ENCODE measurements around the gene USP17L11.
"Not testable (repeated sequence)": the region's sequence is repeated elsewhere in the genome, so short reads cannot be mapped to it uniquely, and the experiment has no call there.

The USP17L11 gene

GRCh38 chr4:9215105-9215504 is at the start of gene USP17L11:
Gene USP17L11, plus strand, starts transcription at chr4:9215405. Its CDS starts 0 bp downstream, at chr4:9215405.
- not testable (repeated sequence) for DNase-seq

GRCh38 chr4:9165990-9166389 is 49.2 kb upstream of the USP17L11 start:
- DNase-seq, result peak; percentile 62 to 67

GRCh38 chr4:9169791-9170459 is 45.3 kb upstream of the USP17L11 start, which contains the start of gene FAM90A26:
Gene FAM90A26, plus strand, starts transcription at chr4:9170409. Its CDS starts 2,764 bp downstream, at chr4:9173173.
- not testable (repeated sequence) for DNase-seq

- not testable (repeated sequence) for DNase-seq
Observed at GRCh38 chr4:9210357-9210756, 4.8 kb upstream of the USP17L11 start, which contains the start of gene USP17L10. Gene USP17L10, plus strand, starts transcription at chr4:9210657. Its CDS starts 0 bp downstream, at chr4:9210657.

GRCh38 chr4:9214701-9215100 is 504 bp upstream of the USP17L11 start:
- not testable (repeated sequence) for DNase-seq

GRCh38 chr4:9219852-9220251 is 4.6 kb downstream of the USP17L11 start, which contains the start of gene USP17L12:
Gene USP17L12, plus strand, starts transcription at chr4:9220152. Its CDS starts 0 bp downstream, at chr4:9220152.
- not testable (repeated sequence) for DNase-seq

GRCh38 chr4:9224596-9224995 is 9.4 kb downstream of the USP17L11 start, which contains the start of gene USP17L13:
Gene USP17L13, plus strand, starts transcription at chr4:9224896. Its CDS starts 0 bp downstream, at chr4:9224896.
- DNase-seq, result not testable (repeated sequence)

- not testable (repeated sequence) for DNase-seq
Observed at GRCh38 chr4:9230249-9230648, 15.0 kb downstream of the USP17L11 start.

- DNase-seq, result not testable (repeated sequence)
Observed at GRCh38 chr4:9234085-9234484, 18.9 kb downstream of the USP17L11 start, which contains the start of gene USP17L15. Gene USP17L15, plus strand, starts transcription at chr4:9234385. Its CDS starts 0 bp downstream, at chr4:9234385.

- not testable (repeated sequence) for DNase-seq
Observed at GRCh38 chr4:9238461-9238860, 23.3 kb downstream of the USP17L11 start.

GRCh38 chr4:9243579-9243978 is 28.4 kb downstream of the USP17L11 start, which contains the start of gene USP17L17:
Gene USP17L17, plus strand, starts transcription at chr4:9243879. Its CDS starts 0 bp downstream, at chr4:9243879.
- not testable (repeated sequence) for DNase-seq

- DNase-seq, result not testable (repeated sequence)
Observed at GRCh38 chr4:9247953-9248680, 32.9 kb downstream of the USP17L11 start, which contains the start of gene USP17L18. Gene USP17L18, plus strand, starts transcription at chr4:9248630. Its CDS starts 0 bp downstream, at chr4:9248630.

- not testable (repeated sequence) for DNase-seq
Observed at GRCh38 chr4:9253078-9253477, 37.9 kb downstream of the USP17L11 start, which contains the start of gene USP17L19. Gene USP17L19, plus strand, starts transcription at chr4:9253378. Its CDS starts 0 bp downstream, at chr4:9253378.

GRCh38 chr4:9257824-9258223 is 42.6 kb downstream of the USP17L11 start, which contains the start of gene USP17L20:
Gene USP17L20, plus strand, starts transcription at chr4:9258124. Its CDS starts 0 bp downstream, at chr4:9258124.
- not testable (repeated sequence) for DNase-seq

- not testable (repeated sequence) for DNase-seq
Observed at GRCh38 chr4:9262572-9262971, 47.4 kb downstream of the USP17L11 start, which contains the start of gene USP17L21. Gene USP17L21, plus strand, starts transcription at chr4:9262872. Its CDS starts 0 bp downstream, at chr4:9262872.

Data from CD4-positive, alpha-beta T cell treated with Interferon alpha-2 for 1 hour (primary cell).